Hematopoietic multipotent progenitor cell treated with erythropoietin and hydrocortisone succinate and interleukin-3 and kit ligand, for 15 days (in vitro differentiated cells): ENCODE results near the gene SHISA8.
A peak's percentile ranks its signal among the peaks of the same experiment; 100 is the strongest.
"Not testable (repeated sequence)": the region's sequence is repeated elsewhere in the genome, so short reads cannot be mapped to it uniquely, and the experiment has no call there.

Experiments
- DNase-seq: peaks from one replicate; pipeline ENCODE4 v3.0.0-alpha.2; 2015; ENCODE audit warnings: low spot score

The SHISA8 gene

DNA sequence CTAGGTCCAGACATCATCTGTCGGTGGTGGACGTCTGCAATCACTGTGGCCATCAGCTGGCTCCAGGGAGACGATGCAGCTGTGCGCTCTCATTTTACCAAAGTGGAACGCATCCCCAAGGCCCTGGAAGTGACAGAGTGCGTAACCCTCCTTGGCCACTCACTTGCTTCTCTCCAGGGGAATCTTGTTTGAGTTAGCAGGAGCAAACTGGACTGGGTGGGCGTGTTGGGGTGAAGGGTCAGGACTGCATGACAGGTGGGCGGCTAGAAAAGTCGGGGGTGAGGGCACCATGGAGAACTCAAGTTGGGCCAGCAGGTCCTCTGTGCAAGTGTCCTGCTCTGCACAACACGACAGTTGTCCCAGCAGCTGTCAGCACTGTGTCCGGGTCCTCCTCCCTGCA, 16.2 kb downstream of the SHISA8 start:
- DNase-seq = no peak

DNA sequence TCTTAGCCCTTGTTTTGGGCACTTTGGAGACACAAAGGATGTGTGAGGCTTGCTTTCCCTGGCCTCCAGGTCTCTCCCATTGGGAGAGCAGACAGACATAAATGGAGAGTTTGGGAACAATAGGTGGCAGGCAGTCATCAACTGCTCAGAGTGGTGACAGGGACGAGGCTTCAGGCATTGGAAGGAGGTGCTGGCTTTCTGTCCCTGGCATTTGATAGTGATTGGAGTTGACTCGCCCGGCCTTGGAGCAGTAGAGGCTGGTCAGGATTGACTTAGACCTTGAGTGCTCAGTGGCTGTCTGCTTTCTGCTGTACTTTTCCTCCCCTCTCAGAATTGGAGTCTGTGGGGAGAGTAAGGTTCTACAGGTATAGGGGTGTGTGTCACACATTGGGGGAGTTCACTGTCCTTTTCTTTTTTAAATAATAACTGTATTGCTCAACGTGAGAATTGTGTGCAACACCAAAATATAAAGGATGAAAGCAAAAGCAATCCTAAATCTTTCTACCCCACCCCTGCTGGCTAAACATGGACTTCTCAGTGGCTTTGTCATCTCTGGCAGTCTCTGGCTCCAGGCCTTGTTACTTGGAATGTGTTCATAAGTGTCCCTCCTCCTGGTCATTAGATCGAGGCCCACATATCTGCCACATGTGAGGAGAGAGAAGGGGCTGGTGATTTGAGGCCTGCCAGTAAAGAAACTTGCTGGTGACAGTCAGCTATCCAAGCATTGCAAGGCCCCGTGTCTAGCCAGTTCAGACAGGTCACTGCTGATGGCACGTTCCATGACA, 21.1 kb downstream of the SHISA8 start:
- DNase-seq = no peak

DNA sequence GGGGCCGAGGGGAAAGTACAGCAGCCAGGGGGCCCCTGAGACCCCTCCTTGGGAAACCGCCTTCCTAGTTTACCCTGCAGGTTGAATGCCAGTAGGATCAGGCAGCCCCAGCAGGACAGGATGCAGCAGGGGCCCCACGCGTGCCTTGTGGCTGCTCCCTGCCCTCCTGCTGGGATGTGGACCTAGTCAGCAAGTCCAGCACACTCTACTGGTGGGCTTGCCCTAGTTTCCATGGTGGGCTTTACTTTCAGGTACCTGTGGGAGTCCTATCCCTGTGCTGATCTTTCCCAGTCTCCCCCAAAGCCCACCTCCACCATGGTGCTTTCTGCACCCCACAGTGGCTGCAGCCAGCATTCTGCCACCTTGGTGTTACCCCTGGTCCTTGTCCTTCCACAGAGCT, 22.2 kb downstream of the SHISA8 start:
- DNase-seq = no peak

DNA sequence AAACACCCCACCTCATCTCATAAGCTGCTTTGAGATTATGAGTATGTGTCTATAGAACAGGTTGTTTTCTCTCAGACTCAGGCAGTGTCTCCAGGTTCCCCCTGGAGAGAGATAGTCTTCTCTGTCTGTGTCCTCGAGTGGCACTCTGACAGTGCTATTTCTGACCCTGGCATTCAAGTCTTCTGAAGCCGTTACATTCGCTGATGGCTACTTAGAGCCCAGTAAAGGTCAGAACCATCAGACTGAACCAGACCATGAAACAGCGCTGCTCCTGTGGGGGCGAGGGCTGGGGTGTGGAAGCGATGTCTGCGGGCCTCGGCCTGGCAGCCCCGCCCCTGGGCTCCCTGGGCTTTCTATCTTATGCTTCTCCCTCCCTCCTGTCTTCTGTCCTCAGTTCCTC, 23.5 kb downstream of the SHISA8 start:
- DNase-seq = no peak

DNA sequence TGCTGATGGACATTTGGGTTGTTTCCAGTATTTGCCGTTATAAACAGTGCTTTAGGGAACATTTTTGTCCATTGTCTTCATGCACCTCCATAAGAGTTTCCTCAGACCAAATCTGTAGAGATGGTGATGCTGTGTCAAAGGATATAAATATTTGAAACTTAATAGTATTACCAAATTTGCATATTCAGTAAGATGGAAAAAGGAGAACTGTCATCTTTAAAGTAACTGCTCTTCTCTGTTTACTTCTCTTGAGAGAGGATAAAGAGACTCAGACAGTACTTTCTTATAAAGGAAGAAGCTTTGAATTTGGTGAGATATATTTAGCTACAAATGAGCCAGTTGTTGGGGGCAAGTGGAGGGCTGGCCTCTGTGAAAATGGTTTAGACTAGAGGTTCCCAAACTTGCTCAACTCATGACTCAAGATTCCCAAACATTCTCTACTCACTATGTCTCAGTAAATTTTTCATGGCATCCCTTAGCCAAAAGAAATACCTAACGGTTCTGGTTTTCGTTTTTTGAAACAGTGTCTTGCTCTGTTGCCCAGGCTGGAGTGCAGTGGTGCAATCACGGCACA, 26.2 kb downstream of the SHISA8 start:
- DNase-seq = no peak

DNA sequence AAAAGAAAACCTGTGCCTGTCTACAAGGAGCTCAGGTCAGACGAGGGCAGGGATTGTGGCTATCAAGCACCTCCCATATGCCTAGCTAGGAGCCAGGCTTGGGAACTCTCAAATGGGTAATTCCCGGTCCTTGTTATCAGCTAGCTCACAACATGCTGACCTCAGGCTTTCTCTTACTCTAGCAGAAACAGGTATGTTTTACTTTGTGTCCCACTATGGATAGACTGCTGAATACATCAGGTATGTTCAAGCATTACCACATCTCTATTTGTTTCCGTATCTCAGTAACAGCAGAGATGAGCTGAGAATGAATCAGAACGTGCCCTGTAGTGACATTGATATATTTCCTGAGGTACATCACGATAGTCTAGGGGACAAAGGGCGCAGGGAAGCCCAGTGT, 29.4 kb downstream of the SHISA8 start:
- no peak for DNase-seq

DNA sequence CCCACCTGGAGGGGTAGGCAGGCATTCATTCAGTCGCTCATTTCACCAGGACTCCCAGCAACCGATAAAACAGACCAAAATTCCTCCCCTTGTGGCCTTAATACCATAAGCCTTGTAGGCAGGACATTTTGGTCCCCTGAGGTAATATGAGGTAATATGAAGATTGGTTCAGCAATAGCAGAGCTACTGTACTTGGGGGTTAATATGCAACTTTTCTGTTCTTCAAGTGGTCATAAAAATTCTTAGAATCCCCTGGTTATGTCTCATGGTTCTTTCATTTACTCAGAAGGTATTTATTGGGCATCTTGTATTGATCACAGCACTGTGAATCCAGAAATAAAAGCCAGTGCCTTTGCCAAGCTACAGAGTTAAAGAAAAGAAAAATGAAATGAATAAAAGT, 29.8 kb downstream of the SHISA8 start:
- DNase-seq = no peak

DNA sequence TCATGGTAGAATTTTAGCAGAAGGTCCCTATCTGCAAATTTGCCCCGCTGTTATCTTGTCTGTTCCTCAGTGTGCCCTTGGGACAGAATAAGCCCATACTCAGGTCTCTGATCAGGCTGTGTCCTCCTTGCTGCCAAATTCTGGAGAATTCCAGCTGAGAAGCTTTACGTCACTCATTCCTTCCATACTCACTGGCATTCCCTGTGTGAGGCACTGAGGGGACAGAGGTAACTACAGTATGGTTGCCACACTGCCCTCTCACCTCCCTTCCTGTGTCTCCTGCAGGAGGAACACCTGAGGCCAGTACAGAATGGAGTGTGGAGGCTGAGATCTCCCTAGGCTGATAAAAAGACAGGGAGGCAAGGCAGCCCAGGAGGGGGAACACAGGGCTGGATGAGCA, 31.5 kb downstream of the SHISA8 start:
- DNase-seq = no peak

DNA sequence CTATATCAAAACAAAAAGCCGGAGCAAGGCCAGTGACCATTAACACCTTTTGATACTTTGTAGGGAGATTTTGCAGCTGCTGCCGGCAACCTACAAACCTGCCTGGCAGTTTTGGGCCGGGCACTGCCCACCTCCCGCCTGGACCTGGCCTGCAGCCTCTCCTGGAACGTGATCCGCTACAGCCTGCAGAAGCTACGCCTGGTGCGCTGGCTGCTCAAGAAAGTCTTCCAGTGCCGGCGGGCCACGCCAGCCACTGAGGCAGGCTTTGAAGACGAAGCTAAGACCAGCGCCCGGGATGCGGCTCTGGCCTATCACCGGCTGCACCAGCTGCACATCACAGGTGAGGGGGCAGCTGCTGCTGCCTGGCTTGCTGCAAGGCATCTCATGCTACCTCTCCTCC, 34.2 kb downstream of the SHISA8 start:
- no peak for DNase-seq

DNA sequence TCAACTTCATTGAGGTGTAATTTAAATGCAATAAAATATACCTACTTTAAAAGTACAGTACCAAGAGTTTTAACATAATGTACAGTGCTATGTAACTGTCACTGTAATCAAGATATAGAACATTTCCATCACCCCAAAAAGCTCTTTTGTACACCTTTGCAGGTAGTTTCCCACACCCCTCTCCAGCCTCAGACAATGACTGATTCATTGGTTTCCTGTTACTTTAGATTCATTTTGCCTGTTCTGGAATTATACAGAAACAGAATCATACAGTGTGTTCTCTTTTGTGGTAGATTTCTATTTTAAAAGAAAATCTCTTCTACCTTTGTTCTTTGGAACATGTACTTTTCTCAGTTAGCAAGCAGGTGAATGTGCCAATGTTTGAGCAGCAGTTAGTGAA, 38.2 kb downstream of the SHISA8 start:
- no peak for DNase-seq

DNA sequence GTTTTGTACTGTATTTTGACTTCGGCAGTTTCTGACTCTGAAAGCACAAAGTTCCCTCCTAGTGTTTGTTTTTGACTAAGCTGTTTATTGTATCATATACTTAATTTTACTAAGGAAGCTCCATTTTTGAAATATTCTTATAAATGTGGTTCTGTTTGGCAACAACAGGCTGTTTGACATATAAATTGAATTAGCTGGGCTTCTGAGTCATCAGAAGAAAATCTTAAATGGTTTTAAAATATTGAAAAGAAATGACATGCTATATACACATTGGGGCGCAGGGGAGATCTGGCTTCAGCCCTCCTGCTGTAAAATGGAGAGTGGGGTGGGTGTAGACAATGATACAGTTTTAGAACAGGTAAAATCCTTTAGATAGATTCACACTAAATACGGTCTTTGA, 38.6 kb downstream of the SHISA8 start:
- no peak for DNase-seq

DNA sequence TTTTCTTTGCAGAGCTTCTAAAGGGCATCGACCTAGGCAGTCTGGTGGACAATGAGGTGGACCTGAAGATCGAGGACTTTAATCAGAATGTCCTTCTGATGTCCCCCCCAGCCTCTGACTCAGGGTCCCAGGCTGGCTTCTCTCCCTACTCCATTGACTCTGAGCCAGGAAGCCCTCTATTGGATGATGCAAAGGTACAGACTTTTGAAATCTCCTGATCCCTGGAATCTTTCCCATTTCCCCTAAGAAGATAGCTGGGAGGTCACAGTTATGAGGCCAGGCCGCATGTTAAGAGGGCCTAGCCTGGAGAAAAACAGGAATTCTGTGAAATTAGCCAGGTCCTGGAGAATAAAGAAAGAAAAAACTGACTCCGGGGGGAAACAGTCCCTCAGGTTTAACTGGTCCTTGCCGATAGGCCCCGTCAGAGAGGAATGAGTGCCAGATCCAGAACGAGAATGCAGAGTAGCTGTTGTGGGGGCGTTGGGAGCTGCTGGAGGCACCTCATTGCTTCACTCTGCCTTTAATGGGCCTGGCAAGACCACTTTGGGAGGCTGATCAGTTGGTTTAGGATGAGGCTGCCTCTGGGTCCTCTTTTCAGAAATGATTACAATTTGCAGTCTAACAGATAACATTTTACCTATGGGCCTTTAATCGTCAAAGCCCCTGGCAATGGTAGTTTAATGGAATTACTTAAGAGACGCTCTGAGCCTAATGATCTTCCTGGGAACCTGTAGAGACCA, 39.2 kb downstream of the SHISA8 start:
- no peak for DNase-seq

DNA sequence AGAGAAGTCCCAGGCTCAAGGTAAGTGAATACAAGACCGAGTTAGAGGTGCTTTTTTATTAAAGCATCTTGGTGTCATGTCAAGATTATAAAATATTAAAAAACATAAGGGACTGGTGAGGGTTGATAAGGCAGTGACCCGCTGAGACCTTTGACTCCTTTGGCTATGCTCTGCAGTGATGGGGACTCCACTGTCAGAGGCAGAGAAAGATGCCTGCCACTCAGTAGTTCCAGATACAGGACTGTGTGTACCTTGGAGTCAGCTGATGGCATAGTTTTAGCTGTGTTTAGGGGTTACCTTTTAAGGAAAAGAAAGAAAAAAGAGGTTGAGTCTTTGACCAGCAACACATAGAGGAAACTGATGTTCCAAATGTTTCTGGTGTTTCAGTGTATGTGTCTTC, 40.8 kb downstream of the SHISA8 start:
- peak; percentile 16 for DNase-seq

DNA sequence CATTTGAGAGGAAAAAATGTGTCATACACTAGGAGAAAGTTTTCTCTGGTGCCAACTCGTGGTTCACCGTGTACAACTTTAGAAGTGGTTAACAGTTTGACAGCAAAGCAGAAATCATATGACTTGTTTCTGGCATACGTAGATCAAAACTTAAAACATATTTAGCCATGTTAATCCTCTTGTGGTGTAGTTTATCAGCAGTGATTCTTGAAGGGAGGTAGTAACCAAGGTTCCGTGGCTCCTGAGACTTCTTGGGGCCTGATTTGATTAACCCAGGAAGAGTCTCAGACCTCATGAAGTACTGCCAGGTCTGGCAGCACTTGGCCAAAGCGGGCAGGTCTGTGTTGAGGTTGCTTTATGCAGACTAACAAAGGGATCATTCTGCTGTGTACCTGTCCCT, 41.5 kb downstream of the SHISA8 start:
- no peak for DNase-seq

DNA sequence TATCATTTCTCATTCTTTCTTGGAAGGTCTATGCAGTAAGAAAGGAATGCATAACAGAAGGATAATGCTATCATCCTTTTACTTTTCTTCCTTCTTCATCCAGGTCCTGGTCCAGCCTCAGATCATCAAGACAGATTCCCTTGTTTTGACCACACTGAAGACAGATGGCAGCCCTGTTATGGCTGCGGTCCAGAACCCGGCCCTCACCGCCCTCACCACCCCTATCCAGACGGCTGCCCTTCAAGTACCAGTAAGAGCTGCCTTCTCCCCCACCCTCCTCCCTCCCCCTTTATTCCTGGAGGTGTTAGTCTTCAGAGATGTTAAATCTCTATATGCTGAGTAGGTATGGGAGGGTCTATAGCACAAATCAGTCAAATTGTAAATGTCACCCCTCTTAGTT, 44.1 kb downstream of the SHISA8 start:
- no peak for DNase-seq

DNA sequence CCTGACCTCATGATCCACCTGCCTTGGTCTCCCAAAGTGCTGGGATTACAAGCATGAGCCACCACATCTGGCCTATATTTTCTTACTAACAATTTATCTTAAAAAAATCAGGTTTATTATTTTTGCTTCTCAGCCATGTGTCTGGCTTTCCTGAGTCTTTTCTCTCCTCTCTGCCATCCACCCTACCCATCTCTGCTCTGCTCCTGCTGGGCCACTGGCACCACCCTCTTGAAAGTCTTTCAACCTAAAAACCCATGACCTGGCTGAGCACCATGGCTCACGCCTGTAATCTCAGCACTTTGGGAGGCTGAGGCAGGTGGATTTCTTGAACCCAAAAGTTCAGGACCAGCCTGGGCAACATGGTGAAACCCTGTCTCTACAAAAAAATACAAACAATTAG, 44.8 kb downstream of the SHISA8 start:
- DNase-seq = not testable (repeated sequence)

DNA sequence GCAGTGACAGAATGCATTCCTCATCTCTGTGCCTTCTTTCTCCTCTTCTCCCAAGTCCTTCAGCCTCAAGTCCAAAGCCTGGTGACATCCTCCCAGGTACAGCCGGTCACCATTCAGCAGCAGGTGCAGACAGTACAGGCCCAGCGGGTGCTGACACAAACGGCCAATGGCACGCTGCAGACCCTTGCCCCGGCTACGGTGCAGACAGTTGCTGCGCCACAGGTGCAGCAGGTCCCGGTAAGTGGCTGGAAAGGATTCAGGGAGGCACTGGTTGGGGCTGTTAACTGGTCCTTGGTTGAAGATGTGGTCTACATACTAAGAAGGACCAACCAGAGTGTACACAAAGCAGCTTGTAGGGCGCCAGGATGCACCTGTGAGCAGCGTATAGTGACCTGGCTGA, 46.3 kb downstream of the SHISA8 start:
- DNase-seq = no peak

DNA sequence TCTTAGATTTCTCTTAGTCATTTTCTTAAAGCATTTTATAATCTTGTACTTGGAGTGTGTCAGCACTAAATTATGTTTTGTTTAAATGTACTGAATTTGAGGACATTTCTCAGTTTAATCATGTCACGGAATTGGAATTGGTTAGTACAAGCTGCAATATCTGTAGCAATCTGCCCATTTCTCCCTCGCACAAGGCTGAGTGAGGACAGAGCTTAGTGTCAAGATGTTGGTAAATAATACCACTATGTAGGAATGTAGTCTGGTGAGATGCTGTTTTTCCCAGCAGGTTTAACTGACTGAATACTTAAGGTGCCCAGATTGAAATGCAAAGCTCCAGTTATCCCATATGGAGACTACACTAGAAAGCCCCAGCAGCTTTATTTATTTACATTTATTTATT, 51.4 kb downstream of the SHISA8 start:
- no peak for DNase-seq

DNA sequence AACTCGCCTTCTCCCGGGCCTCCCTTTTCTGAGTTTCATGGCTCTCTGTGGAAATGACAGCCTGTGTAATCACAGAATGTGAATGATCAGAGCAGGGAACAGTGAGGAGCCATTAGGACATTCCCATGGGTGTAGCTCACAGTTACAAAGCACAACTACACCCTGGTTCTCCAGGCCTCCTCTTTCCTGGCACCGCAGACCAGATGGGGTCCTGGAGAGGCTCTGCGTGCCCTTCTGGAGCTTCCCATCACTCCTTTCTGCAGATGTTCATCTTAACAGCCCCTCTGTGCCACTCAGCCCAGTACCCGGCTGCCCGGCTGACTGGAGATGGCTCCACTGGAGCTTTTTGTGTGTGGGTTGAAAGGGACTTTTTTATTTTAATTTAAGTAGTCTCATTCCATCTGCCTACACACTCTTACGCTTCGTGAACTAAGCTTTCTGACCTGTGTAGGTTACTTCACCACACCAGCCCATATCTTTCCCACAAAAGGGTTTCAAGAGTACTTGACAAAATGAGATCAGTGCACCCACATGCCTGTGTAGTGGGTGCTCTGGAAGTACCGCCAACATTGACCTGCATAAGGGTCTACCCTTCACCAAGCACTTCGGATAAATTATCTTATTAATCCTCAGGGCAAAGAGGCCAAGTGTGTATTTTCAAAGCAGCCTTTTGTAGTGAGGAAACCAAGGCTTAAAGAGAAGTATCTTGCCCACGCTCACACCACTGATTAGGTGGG, 52.2 kb downstream of the SHISA8 start:
- no peak for DNase-seq

DNA sequence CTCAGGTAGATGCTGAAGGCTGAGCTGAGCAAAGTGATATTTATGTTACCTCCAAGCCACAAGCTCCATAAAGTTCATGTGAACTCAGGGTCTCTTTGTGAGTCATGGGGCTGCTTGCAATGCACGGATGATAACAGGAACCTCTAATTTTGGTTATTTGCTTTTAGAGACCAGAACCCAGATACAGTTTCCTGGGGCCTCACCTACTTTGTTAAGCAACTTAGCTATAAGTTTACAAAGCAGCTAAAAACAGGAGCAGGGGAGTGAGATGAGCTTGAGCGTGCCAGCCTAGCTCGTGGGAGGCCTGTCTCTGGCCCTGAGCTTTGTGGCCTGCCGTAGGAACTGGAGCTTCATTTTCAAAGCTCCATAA, 52.7 kb downstream of the SHISA8 start:
- no peak for DNase-seq
